Stimulated activated naive CD8-positive, alpha-beta T cell treated with anti-CD3 and anti-CD28 coated beads, Interleukin-15, Interleukin-2, amounts not matched to agents 100 ng/mL and 50 ng/mL, for 24 hours (primary cell): ENCODE results near the gene ATP13A4.
"Not testable (repeated sequence)": the region's sequence is repeated elsewhere in the genome, so short reads cannot be mapped to it uniquely, and the experiment has no call there.

Experiments
- H3K27ac Mint-ChIP-seq: one replicate; pipeline ENCODE4 v1.8.0; 2021; ENCODE audit warnings: mild to moderate bottlenecking, mixed read lengths
- H3K27me3 Mint-ChIP-seq: one replicate; pipeline ENCODE4 v1.8.0; 2021; ENCODE audit warnings: mixed read lengths
- H3K36me3 Mint-ChIP-seq: one replicate; pipeline ENCODE4 v1.8.0; 2021; ENCODE audit warnings: low read depth, mixed read lengths
- H3K4me1 Mint-ChIP-seq: one replicate; pipeline ENCODE4 v1.8.0; 2021; ENCODE audit warnings: low read depth, mixed read lengths
- H3K4me3 Mint-ChIP-seq: one replicate; pipeline ENCODE4 v1.8.0; 2021; ENCODE audit warnings: mild to moderate bottlenecking, mixed read lengths
- H3K9me3 Mint-ChIP-seq: one replicate; pipeline ENCODE4 v1.8.0; 2021; ENCODE audit warnings: mixed read lengths

Gene ATP13A4

DNA sequence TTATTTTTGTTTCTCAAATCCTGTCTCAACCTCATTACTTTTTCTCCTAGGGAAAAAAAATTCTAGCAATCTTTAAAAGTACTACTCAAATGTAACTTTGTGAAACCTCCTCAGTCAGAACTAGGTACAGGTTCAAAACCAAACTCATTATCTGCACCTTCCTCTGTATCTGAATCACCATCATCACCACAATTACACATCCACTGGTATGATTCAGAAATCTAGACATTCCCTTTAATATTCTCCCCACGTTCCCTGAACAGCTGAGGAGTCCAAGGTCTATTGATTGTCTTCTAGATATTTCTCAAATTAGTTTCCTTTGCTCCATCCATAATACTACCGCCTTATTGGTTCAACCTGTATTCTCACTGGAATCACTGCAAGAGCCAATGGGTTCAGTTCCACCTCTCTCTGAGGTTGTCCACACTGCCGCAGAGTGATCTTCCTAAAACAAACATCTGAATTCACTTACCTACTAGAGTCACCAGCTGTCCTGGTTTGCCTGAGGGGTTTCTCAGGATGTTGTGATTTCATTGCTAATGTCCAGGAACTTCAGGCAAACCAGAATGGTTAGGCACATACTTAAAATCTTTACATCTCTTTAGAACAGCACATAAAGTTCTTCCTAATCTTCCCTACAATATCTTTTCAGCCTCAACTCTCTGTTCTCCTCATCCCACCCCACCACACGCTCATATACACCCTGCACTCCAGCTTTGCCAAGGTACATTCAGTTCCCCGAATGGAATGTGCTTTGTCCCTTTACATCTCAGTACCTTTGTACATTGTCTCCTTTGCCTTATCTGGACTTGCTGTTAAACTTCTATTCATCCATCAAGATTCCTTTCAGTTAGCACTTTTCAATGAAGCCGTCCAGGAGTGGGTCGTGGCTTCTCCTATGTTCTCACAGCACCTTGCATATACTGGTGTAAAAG lies 24.2 kb downstream of the ATP13A4 start:
- Mint-ChIP-seq H3K4me3 (no peak overlapping the region), H3K36me3 (no peaks in the 10 kb centered on the region), H3K27ac (no peak overlapping the region), H3K9me3 (no peaks in the 10 kb centered on the region), H3K4me1 (no peaks in the 10 kb centered on the region), H3K27me3 (peaks cover 3% of the 10 kb centered on the region)

DNA sequence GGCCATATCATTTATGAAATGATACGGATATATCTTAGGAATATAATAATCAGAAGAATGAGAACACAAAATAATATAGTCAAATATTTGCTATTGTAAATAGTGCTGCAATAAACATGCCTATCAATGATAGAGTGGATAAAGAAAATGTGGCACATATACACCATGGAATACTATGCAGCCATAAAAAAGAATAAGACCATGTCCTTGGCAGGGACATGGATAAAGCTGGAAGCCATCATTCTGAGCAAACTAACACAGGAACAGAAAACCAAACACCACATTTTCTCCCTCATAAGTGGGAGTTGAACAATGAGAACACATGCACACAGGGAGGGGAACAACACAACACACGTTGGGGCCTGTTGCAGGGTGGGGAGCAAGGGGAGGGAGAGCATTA lies 28.6 kb downstream of the ATP13A4 start:
- not testable (repeated sequence) for H3K9me3 Mint-ChIP-seq, H3K36me3 Mint-ChIP-seq, H3K4me3 Mint-ChIP-seq, H3K27ac Mint-ChIP-seq, H3K4me1 Mint-ChIP-seq, H3K27me3 Mint-ChIP-seq

DNA sequence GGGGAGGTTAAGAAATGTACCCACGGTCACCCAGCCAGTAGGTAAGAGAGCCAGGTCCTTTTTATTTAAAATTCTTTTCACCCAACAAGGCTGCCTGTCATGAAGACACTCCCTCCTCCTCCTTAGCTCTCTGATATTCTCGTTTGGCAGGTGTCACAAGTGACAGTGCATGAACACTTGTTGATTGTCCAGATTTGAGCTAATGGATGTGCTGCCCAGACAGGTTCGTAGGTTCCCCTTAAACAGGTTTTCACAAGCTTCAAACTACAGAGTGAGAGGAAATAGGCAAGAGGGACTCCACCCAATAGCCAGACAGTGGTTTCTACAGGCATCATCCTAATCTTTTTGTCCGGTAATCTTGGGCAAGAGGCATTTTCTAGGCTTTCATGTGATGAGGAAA lies 32.2 kb downstream of the ATP13A4 start:
- Mint-ChIP-seq H3K27me3 (no peaks in the 10 kb centered on the region), H3K36me3 (no peaks in the 10 kb centered on the region), H3K4me1 (no peaks in the 10 kb centered on the region), H3K9me3 (no peaks in the 10 kb centered on the region), H3K4me3 (no peak overlapping the region), H3K27ac (no peak overlapping the region)

DNA sequence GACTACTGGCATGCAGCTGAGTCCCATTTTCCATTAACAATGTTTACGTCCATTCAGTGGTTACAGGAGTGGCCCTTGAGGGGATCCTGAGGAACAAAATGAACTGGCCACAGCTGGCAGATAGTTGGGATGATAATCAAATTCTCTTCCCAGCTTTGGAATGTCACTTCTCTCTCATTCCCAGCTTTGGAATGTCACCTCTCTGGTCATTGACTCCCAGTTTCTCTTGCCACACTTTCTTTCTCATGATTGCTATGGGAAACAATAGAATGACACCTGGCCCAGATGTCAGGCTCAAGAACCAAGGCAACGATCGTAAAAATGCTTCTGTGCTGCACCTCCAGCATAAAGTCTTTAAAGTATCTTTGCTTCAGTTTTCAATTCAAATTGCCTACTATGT lies 34.0 kb downstream of the ATP13A4 start:
- H3K36me3 Mint-ChIP-seq: no peaks in the 10 kb centered on the region
- no peaks in the 10 kb centered on the region for H3K4me1 Mint-ChIP-seq
- no peak overlapping the region for H3K27ac Mint-ChIP-seq
- no peaks in the 10 kb centered on the region for H3K27me3 Mint-ChIP-seq
- no peak overlapping the region for H3K4me3 Mint-ChIP-seq
- H3K9me3 Mint-ChIP-seq: no peaks in the 10 kb centered on the region

DNA sequence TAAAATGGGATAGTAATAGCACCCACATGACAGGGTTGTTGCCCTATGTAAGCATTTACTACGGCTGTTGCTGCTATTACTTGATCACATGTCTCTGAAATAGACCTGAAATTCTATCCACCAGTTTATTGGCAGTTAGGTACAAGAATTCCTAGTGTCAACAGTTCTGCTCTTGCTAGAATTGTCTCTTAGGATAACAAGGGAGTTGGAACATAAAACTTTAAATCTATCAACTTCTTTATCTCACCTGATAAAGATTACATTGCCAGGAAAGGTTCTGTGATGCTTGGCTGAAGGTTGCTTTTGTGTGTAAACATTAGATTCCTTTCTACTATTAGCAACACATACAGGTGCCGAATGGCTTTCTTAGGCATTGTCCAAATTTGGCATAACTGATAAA lies 38.7 kb downstream of the ATP13A4 start:
- H3K4me1 Mint-ChIP-seq: no peaks in the 10 kb centered on the region
- H3K9me3 Mint-ChIP-seq: no peaks in the 10 kb centered on the region
- no peak overlapping the region for H3K27ac Mint-ChIP-seq
- no peak overlapping the region for H3K4me3 Mint-ChIP-seq
- H3K36me3 Mint-ChIP-seq: no peaks in the 10 kb centered on the region
- H3K27me3 Mint-ChIP-seq: no peaks in the 10 kb centered on the region

DNA sequence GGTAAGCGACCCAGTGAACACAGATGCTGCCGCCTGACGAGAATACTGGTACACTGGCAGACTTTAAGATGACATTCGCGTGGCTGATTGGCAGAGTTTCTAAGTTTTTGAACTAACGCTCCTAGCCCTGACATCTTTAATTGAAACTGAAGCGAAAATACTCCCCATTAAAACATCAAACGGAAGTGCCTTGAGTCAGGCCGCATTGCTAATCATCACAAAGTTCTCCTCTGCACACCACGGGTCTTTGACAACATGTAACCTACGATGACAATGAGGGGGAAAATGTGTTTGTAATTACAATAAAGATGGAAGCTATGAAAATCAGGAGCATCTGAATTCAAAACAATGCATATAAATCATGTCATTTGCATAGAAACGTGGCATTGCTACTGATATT lies 44.5 kb downstream of the ATP13A4 start:
- Mint-ChIP-seq H3K36me3 (no peaks in the 10 kb centered on the region), H3K27ac (no peak overlapping the region), H3K9me3 (no peaks in the 10 kb centered on the region), H3K27me3 (no peaks in the 10 kb centered on the region), H3K4me3 (no peak overlapping the region), H3K4me1 (no peaks in the 10 kb centered on the region)

DNA sequence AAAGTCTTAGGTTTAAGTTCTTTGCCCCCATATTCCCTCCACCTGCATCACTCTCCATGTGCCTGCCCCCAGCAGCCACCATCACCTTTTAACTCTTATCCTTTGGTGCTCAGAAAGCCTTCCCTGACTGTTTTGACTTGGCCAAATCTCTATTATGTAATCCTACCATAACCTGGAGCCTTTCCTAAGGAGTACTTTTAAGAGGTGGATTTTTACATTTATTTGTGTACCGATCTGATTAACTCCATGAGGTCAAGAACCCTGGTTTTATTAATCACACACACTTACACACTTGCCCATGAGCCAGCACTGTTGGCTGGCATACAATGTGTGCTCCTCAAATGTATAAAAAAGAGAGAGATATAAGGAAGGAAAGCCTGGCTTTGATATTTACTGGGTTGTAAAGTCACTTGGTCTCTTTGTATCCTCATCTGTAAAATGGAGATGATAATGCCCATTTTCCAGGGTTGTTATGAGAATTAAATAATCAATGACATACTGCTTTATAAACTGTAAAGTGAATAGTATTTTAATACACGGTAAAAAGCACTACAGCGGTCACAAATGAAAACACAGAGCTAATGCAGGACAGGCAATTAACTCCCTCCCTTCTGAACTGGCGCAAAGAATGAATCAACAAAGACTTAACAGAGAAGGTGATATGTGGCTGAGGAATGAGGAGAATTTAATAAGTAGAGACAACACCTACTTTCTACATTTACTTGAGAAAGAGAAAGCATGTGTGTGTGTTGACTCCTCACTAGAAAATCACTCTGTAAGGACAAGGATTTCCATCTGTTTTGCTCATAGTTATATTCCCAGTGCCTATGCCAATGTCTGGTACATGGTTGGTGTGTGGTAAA lies 45.4 kb downstream of the ATP13A4 start:
- Mint-ChIP-seq H3K36me3 (no peaks in the 10 kb centered on the region), H3K4me3 (no peak overlapping the region), H3K9me3 (no peaks in the 10 kb centered on the region), H3K27ac (no peak overlapping the region), H3K4me1 (no peaks in the 10 kb centered on the region), H3K27me3 (no peaks in the 10 kb centered on the region)

DNA sequence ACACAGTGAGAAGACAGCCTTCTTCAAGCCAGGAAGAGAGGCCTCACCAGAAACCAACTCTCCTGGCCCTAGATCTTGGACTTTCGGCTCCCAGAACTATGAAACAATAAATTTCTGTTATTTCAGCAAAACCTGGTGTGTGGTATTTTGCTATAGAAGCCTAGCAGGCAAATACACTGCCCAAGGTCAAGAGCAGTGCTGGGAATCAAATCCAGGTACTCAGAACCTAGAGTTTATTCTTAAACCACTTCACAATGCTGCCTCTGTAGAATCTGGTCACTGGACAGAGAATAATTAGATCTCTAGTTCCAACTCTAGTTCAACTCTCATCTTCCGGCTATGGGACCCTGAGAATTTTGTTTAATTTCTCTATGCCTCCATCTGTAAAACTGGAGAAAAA lies 46.6 kb downstream of the ATP13A4 start:
- Mint-ChIP-seq H3K27me3 (no peaks in the 10 kb centered on the region), H3K4me3 (no peak overlapping the region), H3K36me3 (no peaks in the 10 kb centered on the region), H3K9me3 (no peaks in the 10 kb centered on the region), H3K27ac (no peak overlapping the region), H3K4me1 (no peaks in the 10 kb centered on the region)

DNA sequence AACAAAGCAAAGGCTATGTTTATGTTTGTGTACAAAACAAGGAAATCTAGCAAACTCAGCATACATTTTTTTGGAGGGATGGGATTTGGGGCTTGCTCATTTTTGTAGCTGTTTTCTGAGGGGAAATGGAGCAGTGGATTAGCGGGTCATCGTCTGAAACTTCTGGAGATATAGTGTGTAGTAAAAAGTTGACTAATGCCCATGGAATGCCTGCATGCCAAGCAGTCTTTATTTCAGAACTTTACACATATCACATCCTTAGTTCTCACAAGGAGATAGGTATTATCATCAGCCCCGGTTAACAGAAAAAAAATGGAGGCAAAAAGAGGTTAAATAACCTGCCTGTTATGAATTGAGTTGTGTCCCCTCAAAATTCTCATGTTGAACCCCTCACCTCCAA lies 47.1 kb downstream of the ATP13A4 start:
- H3K4me3 Mint-ChIP-seq: no peak overlapping the region
- no peaks in the 10 kb centered on the region for H3K4me1 Mint-ChIP-seq
- H3K27me3 Mint-ChIP-seq: no peaks in the 10 kb centered on the region
- H3K36me3 Mint-ChIP-seq: no peaks in the 10 kb centered on the region
- H3K27ac Mint-ChIP-seq: no peak overlapping the region
- H3K9me3 Mint-ChIP-seq: no peaks in the 10 kb centered on the region

DNA sequence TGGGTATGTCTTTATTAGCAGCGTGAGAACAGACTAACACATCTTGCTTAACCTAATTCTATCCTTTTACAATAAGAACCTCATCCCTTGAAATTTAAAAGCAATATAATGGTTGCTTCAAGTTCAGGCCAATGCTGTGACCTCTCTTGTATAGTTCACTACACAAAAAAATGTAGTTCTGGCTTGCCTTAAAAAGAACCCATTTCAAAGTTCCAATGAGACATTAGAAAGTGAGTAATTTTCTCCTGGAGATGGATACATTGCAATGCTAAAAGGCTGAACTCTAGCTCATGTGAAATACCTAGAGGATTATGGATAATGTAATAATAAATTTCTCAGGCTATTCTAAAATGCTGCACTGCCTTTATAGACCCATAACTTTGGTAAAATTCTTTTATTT lies 47.8 kb downstream of the ATP13A4 start:
- H3K9me3 Mint-ChIP-seq: no peaks in the 10 kb centered on the region
- H3K27ac Mint-ChIP-seq: no peak overlapping the region
- H3K4me1 Mint-ChIP-seq: no peaks in the 10 kb centered on the region
- H3K27me3 Mint-ChIP-seq: no peaks in the 10 kb centered on the region
- H3K4me3 Mint-ChIP-seq: no peak overlapping the region
- no peaks in the 10 kb centered on the region for H3K36me3 Mint-ChIP-seq

DNA sequence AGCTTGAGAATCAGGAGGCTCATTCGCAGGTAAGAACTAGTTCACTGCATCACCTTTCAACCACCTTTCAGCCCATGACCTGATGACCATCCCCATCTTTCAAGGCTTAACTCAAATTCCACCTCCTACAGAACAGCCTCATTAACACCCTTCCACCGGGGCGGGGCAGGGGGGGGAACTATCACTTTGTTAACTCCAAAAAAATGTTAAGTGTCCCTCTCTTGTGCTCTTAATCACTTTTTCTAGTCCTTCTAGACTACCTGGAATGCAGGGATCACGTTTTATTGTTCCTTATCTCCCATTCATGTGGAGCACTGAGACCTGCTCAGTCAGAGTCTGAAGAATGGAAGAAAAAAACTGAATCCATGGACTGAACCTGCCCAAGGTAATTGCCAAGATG lies 51.8 kb downstream of the ATP13A4 start:
- Mint-ChIP-seq H3K4me1 (no peaks in the 10 kb centered on the region), H3K27me3 (no peaks in the 10 kb centered on the region), H3K27ac (no peak overlapping the region), H3K9me3 (no peaks in the 10 kb centered on the region), H3K4me3 (no peak overlapping the region), H3K36me3 (no peaks in the 10 kb centered on the region)

DNA sequence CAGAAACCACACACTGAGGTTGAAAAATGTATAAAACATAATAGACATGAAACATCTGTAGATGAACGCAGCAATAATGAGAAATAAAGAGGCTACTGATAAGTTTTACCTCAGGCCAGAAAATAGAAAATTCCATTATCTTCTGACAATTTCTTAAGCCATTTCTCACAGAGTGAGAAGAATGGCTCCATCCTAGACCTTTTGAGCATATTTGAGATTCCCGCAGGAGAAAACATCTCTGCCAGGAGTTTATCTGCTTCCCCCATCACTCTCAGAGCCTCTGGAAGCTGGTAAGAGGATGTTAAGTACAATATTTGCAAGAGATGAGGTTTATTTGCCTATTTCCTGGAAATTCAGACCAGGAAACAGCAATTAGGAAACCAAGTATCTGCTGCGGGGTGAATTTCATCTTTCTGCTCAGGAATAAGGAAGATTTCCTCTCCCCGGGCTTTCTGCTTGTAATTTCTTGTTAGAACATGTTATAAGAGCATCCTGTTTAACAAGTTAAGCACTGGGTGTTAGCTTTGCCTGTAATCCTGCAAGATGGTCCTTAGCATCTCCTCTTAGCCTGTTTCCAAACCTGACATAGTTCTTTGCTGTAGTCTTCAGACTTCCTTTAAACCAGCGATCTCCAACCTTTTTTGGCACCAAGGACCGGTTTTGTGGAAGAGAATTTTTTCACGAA lies 54.8 kb downstream of the ATP13A4 start:
- Mint-ChIP-seq H3K9me3 (no peaks in the 10 kb centered on the region), H3K4me1 (no peaks in the 10 kb centered on the region), H3K36me3 (no peaks in the 10 kb centered on the region), H3K27ac (no peak overlapping the region), H3K4me3 (no peak overlapping the region), H3K27me3 (no peaks in the 10 kb centered on the region)

DNA sequence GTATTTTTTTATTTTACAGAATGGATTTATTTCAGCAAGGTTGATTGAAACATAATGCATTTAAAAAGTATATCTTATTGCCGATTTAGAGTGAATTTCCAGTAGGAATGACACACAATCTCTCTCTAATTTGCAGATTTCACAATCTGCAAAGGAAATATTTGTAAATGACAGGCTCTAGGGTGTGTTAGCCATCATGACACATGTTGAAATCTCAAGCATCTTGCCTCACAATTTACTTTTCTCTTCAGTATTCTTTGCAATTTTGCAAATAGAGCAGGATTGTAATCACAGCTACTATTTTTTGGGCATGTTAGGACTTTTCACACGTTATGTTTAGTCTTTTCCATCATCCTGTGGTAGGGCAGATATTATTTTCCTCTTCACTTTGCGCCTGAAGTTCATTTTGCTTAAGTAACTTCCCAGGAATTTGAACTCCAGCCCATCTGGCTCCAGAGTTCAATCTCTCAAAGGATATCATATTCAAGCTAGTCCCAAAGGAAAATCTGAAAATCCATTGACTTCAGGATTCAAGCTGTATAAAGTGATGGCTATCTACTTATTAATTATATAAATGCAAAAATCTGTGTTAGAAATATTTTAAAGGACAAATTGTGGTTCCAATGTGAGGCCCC lies 55.4 kb downstream of the ATP13A4 start:
- Mint-ChIP-seq H3K4me3 (no peak overlapping the region), H3K27ac (no peak overlapping the region), H3K27me3 (no peaks in the 10 kb centered on the region), H3K9me3 (no peaks in the 10 kb centered on the region), H3K36me3 (no peaks in the 10 kb centered on the region), H3K4me1 (no peaks in the 10 kb centered on the region)

DNA sequence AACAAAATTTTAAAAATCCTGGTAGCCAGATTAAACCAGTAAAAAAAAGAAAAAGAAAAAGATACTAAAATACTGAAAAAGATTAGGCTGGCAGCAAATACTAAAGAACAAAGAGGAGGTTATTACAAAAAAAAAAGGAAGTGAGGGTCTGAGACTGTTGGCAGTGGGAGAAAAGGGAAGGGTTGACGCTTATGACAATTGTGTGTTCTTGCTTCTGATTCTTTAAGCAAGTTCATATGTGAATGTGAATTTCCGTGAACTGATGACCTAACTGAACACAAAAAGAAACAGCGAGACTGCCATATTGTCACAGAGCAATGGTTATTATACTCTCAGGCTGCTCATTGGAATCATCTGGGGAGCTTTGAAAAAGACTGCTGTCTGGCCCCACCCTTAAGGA lies 56.5 kb downstream of the ATP13A4 start:
- no peaks in the 10 kb centered on the region for H3K27me3 Mint-ChIP-seq
- no peak overlapping the region for H3K27ac Mint-ChIP-seq
- no peak overlapping the region for H3K4me3 Mint-ChIP-seq
- H3K4me1 Mint-ChIP-seq: no peaks in the 10 kb centered on the region
- no peaks in the 10 kb centered on the region for H3K36me3 Mint-ChIP-seq
- H3K9me3 Mint-ChIP-seq: no peaks in the 10 kb centered on the region

DNA sequence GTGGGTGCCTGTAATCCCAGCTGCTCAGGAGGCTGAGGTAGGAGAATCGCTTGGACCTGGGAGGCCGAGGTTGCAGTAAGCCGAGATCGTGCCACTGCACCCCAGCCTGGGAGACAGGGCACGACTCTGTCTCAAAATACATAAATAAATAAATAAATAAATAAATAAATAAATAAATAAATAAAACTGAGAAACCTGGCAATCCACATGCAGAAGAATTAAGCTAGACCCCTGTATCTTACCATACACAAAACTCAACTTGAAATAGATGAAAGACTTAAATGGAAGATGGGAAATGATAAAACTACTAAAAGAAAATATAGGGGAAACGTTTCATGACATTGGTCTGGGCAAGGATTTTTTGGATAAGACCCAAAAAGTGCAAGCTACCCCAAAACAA lies 58.0 kb downstream of the ATP13A4 start:
- no peaks in the 10 kb centered on the region for H3K4me1 Mint-ChIP-seq
- H3K27me3 Mint-ChIP-seq: no peaks in the 10 kb centered on the region
- no peak overlapping the region for H3K27ac Mint-ChIP-seq
- no peak overlapping the region for H3K4me3 Mint-ChIP-seq
- H3K9me3 Mint-ChIP-seq: no peaks in the 10 kb centered on the region
- H3K36me3 Mint-ChIP-seq: no peaks in the 10 kb centered on the region
